Vagina (tissue), 2 donors: ENCODE data around the gene LPAR1. TPM values are rescaled to one million over a fixed set of nuclear protein-coding genes. Genes with fewer than 3 reads are reported as not detected.

ENCODE experiments used
- DNase-seq, 2 donors: peaks; one replicate each; pipeline ENCODE4 v3.0.0-alpha.2; 2017; ENCODE audit errors: extremely low spot score in 2 of 2
- H3K27ac ChIP-seq: fragments of 200-600 bp; sonication (generic); one replicate; pipeline ENCODE4 v1.5.1; 2019
- H3K27me3 ChIP-seq: fragments of 200-600 bp; sonication (generic); one replicate; pipeline ENCODE4 v1.5.1; 2019
- H3K36me3 ChIP-seq, 2 donors: fragments of 200-600 bp; sonication (generic); one replicate each; pipeline ENCODE4 v1.5.1; 2017 to 2019
- H3K4me1 ChIP-seq: fragments of 200-600 bp; sonication (generic); one replicate; pipeline ENCODE4 v1.5.1; 2019
- H3K4me3 ChIP-seq, 2 donors: fragments of 200-600 bp; sonication (generic); 1 replicate in 1 of 2; 2 replicates in 1 of 2; pipeline ENCODE4 v1.5.1; 2016 to 2019
- H3K9me3 ChIP-seq: fragments of 200-600 bp; sonication (generic); one replicate; pipeline ENCODE4 v1.5.1; 2019
- CTCF ChIP-seq, 3 experiments: fragments of 450-650 bp in 2 of 3; fragments of 200-600 bp in 1 of 3; sonication (generic) in 1 of 3; IDR thresholded peaks; one replicate each; pipeline ENCODE4 v1.5.1; 2017 to 2019; ENCODE audit warnings: antibody characterized with exemption in 3 of 3, mild to moderate bottlenecking in 2 of 3, moderate library complexity in 2 of 3
- POLR2A ChIP-seq, 2 donors: fragments of 450-650 bp; IDR thresholded peaks; one replicate each; pipeline ENCODE4 v1.6.1; 2017; ENCODE audit warnings: antibody characterized with exemption in 2 of 2, mild to moderate bottlenecking in 2 of 2, moderate library complexity in 2 of 2
- POLR2AphosphoS5 ChIP-seq, 2 donors: sonication (generic); formaldehyde crosslinking; IDR thresholded peaks; one replicate each; pipeline ENCODE4 v1.9.0; 2017; ENCODE audit warnings: antibody characterized with exemption in 2 of 2, mild to moderate bottlenecking in 2 of 2, low read depth in 1 of 2; ENCODE audit not compliant: insufficient read depth in 1 of 2
- intact Hi-C: fragments of 100-400 bp; cut with DNase I; formaldehyde crosslinking; loops from one replicate; pipeline ENCODE4 v1.15.1; 2023
- total RNA-seq: library from RNA; depleted of rRNA; stranded (reverse); fragments of >200 nt; gene quantifications from one replicate; pipeline ENCODE4 v1.2.3, GENCODE V29; 2016

Gene LPAR1
- total RNA-seq, 1 donor from 2014 or later, result 83.0 TPM

- H3K9me3 ChIP-seq, result peaks cover 3% of the 10 kb centered on the region
- TF ChIP-seq CTCF (IDR thresholded peaks at IDR 0.05) (no peak), POLR2A (IDR thresholded peaks at IDR 0.05) (no peak), POLR2AphosphoS5 (IDR thresholded peaks at IDR 0.05; ENCODE audit: insufficient read depth in 1 of 2, low read depth in 1 of 2) (no peak)
- no peak for DNase-seq
- no peak overlapping the region for H3K4me3 ChIP-seq
- no peaks in the 10 kb centered on the region for H3K36me3 ChIP-seq
- no peak overlapping the region for H3K27ac ChIP-seq
- intact Hi-C loops, result no loop called here
- no peaks in the 10 kb centered on the region for H3K27me3 ChIP-seq
- H3K4me1 ChIP-seq, result no peaks in the 10 kb centered on the region
Measured at GRCh38 chr9:110856772-110857171, 181.5 kb downstream of the LPAR1 start.

GRCh38 chr9:110850401-110851135, 187.7 kb downstream of the LPAR1 start:
- Histone ChIP-seq H3K27ac (no peak overlapping the region), H3K36me3 (no peaks in the 10 kb centered on the region), H3K27me3 (no peaks in the 10 kb centered on the region), H3K4me3 (no peak overlapping the region), H3K4me1 (no peaks in the 10 kb centered on the region), H3K9me3 (peaks cover 3% of the 10 kb centered on the region)
- no peak for DNase-seq
- intact Hi-C loops, result no loop called here
- no peak for TF ChIP-seq POLR2AphosphoS5 (IDR thresholded peaks at IDR 0.05; ENCODE audit: insufficient read depth in 1 of 2, low read depth in 1 of 2)
- TF ChIP-seq CTCF (IDR thresholded peaks at IDR 0.05), result no peak
- TF ChIP-seq POLR2A (IDR thresholded peaks at IDR 0.05), result no peak

- H3K27ac ChIP-seq, result no peak overlapping the region
- H3K27me3 ChIP-seq, result no peaks in the 10 kb centered on the region
- no peak for DNase-seq
- H3K36me3 ChIP-seq, result no peaks in the 10 kb centered on the region
- intact Hi-C loops, result no loop called here
- no peak overlapping the region for H3K4me3 ChIP-seq
- TF ChIP-seq POLR2A (IDR thresholded peaks at IDR 0.05) (no peak), CTCF (IDR thresholded peaks at IDR 0.05) (no peak), POLR2AphosphoS5 (IDR thresholded peaks at IDR 0.05; ENCODE audit: insufficient read depth in 1 of 2, low read depth in 1 of 2) (no peak)
- H3K9me3 ChIP-seq, result no peaks in the 10 kb centered on the region
- no peaks in the 10 kb centered on the region for H3K4me1 ChIP-seq
Measured at GRCh38 chr9:110847671-110848070, 190.6 kb downstream of the LPAR1 start.

GRCh38 chr9:110846215-110846614, 192.1 kb downstream of the LPAR1 start:
- TF ChIP-seq CTCF (IDR thresholded peaks at IDR 0.05), result no peak
- no peak for TF ChIP-seq POLR2A (IDR thresholded peaks at IDR 0.05)
- TF ChIP-seq POLR2AphosphoS5 (IDR thresholded peaks at IDR 0.05; ENCODE audit: insufficient read depth in 1 of 2, low read depth in 1 of 2), result no peak
- no peak for DNase-seq
- Histone ChIP-seq H3K4me1 (no peaks in the 10 kb centered on the region), H3K4me3 (no peak overlapping the region), H3K27me3 (no peaks in the 10 kb centered on the region), H3K36me3 (no peaks in the 10 kb centered on the region), H3K9me3 (no peaks in the 10 kb centered on the region), H3K27ac (no peak overlapping the region)
- intact Hi-C loops, result no loop called here

- Histone ChIP-seq H3K27ac (no peak overlapping the region), H3K9me3 (no peaks in the 10 kb centered on the region), H3K4me3 (no peak overlapping the region), H3K4me1 (no peaks in the 10 kb centered on the region), H3K36me3 (no peaks in the 10 kb centered on the region), H3K27me3 (no peaks in the 10 kb centered on the region)
- no peak for DNase-seq
- TF ChIP-seq POLR2A (IDR thresholded peaks at IDR 0.05), result no peak
- TF ChIP-seq POLR2AphosphoS5 (IDR thresholded peaks at IDR 0.05; ENCODE audit: insufficient read depth in 1 of 2, low read depth in 1 of 2), result no peak
- no peak for TF ChIP-seq CTCF (IDR thresholded peaks at IDR 0.05)
- intact Hi-C loops, result no loop called here
Measured at GRCh38 chr9:110844121-110844520, 194.1 kb downstream of the LPAR1 start.
